Measurements from ENCODE around the gene TEAD4. TPM values are rescaled to one million over a fixed set of nuclear protein-coding genes. Genes with fewer than 3 reads are reported as not detected.

TEAD4 gene
- total RNA-seq, 4 donors from 2014 or later, result 3.7 to 13.4 (median 5.4) TPM

DNA sequence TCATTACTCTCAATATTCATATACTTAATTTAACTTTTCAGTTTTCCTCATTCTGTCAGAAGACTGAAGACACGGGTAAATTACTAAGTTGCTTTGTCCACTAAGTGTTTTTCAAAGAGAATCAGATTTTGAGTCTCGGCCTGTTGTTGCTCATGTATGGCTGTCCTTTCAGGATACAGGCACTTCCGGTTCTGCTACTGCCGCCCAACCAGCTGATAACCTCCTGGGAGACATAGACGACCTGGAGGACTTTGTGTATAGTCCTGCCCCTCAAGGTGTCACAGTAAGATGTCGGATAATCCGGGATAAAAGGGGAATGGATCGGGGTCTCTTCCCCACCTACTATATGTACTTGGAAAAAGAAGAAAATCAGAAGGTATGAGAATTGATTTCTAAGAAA lies 28.3 kb upstream of the TEAD4 start:
- no peak for TF ChIP-seq CTCF (IDR thresholded peaks at IDR 0.05; ENCODE audit: low read depth)

GRCh38 chr12:2933586-2933985 lies 25.6 kb upstream of the TEAD4 start:
- TF ChIP-seq CTCF (IDR thresholded peaks at IDR 0.05; ENCODE audit: low read depth), result no peak

DNA sequence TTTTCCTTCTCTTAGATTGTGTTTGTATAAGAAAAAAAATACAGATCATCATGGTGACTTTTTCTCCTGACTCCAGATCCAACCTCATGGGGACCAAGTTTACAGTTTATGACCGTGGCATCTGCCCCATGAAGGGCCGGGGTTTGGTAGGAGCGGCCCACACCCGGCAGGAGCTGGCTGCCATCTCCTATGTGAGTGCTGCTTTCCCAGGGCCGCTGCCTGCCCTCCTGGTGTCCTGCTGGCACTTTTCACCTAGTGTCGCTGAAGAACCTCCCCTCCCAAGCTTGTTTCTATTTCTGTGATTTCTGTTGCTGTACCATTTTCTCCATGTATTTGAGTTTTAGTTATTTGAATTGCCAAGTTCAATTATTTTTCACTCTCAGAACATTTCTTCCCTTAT lies 24.8 kb upstream of the TEAD4 start:
- no peak for TF ChIP-seq CTCF (IDR thresholded peaks at IDR 0.05; ENCODE audit: low read depth)

DNA sequence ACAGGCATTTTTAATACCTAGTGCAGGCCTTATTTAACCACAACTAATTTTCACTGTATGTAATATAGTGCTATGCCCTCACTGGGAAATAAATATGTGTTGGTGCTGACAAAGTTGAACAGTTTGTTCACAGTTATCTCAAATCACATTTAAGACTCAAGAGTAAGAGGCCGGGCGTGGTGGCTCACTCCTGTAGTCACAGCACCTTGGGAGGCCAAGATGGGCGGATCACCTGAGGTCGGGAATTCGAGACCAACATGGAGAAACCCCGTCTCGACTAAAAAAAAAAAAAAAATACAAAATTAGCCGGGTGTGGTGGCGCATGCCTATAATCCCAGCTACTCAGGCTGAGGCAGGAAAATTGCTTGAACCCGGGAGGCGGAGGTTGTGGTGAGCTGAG lies 22.9 kb upstream of the TEAD4 start:
- no peak for TF ChIP-seq CTCF (IDR thresholded peaks at IDR 0.05; ENCODE audit: low read depth)

- TF ChIP-seq CTCF (IDR thresholded peaks at IDR 0.05; ENCODE audit: low read depth), result no peak
Observed at GRCh38 chr12:2937500-2937899, 21.7 kb upstream of the TEAD4 start.

- TF ChIP-seq CTCF (IDR thresholded peaks at IDR 0.05; ENCODE audit: low read depth), result no peak
Observed at GRCh38 chr12:2939191-2939590, 20.0 kb upstream of the TEAD4 start.

GRCh38 chr12:2940564-2940963 lies 18.6 kb upstream of the TEAD4 start:
- TF ChIP-seq CTCF (IDR thresholded peaks at IDR 0.05; ENCODE audit: low read depth), result no peak

All from subcutaneous adipose tissue (tissue), 4 donors.